LNCAP (cell line): ENCODE results near the gene SLC16A5.

Experiments
- TF ChIP-seq, protein P1 (sequence below): fragments of 450-650 bp; IDR thresholded peaks from 2 replicates; pipeline ENCODE4 v1.5.1; 2017; ENCODE audit warnings: mild to moderate bottlenecking

The SLC16A5 gene, protein sequence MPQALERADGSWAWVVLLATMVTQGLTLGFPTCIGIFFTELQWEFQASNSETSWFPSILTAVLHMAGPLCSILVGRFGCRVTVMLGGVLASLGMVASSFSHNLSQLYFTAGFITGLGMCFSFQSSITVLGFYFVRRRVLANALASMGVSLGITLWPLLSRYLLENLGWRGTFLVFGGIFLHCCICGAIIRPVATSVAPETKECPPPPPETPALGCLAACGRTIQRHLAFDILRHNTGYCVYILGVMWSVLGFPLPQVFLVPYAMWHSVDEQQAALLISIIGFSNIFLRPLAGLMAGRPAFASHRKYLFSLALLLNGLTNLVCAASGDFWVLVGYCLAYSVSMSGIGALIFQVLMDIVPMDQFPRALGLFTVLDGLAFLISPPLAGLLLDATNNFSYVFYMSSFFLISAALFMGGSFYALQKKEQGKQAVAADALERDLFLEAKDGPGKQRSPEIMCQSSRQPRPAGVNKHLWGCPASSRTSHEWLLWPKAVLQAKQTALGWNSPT

GRCh38 chr17:75087558-75088453 is at the start of gene SLC16A5:
Gene SLC16A5 (plus strand): TSS chr17:75087954. CDS start chr17:75093637, 5,683 bp downstream.
- TF ChIP-seq, protein P1, sequence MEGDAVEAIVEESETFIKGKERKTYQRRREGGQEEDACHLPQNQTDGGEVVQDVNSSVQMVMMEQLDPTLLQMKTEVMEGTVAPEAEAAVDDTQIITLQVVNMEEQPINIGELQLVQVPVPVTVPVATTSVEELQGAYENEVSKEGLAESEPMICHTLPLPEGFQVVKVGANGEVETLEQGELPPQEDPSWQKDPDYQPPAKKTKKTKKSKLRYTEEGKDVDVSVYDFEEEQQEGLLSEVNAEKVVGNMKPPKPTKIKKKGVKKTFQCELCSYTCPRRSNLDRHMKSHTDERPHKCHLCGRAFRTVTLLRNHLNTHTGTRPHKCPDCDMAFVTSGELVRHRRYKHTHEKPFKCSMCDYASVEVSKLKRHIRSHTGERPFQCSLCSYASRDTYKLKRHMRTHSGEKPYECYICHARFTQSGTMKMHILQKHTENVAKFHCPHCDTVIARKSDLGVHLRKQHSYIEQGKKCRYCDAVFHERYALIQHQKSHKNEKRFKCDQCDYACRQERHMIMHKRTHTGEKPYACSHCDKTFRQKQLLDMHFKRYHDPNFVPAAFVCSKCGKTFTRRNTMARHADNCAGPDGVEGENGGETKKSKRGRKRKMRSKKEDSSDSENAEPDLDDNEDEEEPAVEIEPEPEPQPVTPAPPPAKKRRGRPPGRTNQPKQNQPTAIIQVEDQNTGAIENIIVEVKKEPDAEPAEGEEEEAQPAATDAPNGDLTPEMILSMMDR, result no peak

- TF ChIP-seq, protein P1, result no peak
These were observed 48.5 kb upstream of the SLC16A5 start for GRCh38 chr17:75039238-75039637.

DNA sequence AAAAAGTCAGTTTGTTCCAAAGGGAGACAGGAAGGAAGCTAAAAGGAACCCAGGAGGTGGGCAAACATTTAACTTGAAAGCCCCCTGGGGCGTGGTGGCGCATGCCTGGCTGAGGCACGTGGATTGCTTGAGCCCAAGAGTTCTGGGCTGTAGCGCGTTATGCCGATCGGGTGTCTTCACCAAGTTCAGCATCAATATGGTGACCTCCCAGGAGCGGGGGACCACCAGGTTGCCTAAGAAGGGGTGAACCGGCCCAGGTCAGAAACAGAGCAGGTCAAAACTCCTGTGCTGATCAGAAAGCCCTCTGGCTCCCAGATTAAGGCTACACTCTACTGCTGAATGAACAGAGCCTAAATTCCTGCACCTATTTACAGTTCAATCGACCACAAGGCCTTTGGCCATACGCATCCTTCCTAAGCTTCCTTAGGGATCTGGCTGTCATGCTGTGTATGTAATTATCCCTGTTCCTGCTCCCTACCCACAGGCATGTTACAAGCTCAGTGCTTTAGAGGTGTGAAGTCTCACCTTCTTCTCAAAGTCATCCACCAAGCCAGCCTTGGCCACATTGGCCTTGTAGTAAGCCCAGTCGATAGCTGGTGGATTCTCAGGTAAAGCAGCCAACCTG is 46.0 kb upstream of the SLC16A5 start:
- TF ChIP-seq, protein P1, result no peak

DNA sequence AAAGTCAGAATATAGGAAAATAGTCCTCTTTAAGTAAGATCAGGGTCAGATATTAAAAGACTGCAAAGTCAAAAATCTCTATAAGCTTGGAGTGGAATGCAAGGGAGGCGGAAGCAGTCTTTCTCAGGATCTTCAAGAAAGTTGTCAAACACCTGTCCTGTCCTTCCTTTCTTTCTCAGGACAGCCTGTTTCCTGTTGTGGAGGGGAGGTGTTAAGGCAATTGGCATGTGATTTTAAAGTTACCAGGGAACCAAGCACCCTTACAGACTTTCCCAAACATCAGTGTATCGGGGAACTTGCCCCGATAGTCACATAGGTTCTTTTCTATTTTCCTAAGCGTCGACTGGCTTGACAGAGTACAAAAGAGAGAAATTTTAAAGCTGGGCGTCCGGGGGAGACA is 43.0 kb upstream of the SLC16A5 start:
- TF ChIP-seq, protein P1, result no peak

DNA sequence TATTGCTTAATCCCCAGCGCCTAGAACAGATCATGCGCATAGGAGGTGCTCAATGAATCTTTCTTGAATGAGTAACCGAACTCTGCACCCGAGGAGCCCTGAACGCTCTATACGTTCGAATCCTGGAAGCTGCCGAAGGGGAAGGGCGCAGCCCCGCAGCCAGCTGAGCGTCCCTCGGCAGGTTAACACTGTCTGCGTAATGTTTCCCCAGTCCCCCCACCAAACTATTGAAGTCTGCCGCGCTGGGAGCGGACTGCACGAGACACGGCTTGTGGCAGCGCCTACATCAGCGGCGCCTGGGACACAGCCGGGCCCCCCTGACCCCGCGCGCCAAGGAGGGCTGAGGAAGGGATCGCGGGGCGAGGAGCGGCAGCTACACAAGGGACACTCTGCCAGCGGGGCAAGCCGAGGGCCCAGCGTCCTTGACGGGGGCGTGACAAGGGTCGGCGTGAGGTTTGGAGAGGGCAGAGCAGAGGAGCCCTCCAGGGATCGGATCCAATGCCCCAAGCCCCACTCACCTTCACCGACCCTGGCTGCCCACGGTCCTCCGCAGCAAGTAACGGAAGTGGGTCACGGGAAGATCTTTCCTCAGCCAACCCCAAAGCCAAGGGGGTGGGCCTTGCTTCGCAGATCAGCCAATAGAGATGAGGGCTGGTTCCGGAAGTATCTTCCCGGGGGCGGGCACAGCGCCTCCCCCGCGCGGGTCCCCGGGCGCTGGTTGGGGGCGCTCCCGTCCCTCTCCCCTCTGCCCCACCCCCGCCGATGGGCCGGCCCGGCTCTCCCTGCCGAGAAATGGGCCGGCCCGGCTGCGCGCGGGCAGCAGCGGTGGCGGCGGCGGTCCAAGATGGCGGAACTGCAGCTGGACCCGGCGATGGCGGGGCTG is 41.1 kb upstream of the SLC16A5 start, which contains the start of the genes ATP5PD and KCTD2:
Gene ATP5PD, minus strand, starts transcription at position 563 of the 883 bp plus-strand sequence. CDS start 4,319 bp downstream, outside the sequence.
Gene KCTD2, plus strand, starts transcription at position 819 of the 883 bp plus-strand sequence. Its CDS starts 26 bp downstream, at position 845.
- TF ChIP-seq, protein P1, result no peak

GRCh38 chr17:75047398-75048098 is 40.2 kb upstream of the SLC16A5 start:
- TF ChIP-seq, protein P1, result no peak
